ENCODE measurements around the gene GNPTAB.

DNA sequence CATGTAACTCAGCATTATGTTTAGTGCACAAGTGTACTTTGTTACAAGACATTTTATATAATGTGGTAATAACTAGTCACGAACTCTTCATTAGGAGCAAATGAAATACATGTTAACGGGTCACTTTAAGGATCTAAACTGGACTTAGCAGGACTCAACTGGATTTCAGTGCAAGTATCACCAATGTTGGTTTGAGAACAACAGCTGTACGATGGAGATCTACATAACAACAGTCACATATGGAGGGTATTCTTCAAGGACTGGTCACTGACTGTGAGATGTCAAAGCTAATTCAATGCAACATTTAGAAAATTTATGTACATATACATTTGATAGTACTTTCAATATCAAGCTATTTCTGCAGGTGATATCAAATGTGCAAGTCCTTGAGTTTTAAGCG, 69.0 kb downstream of the GNPTAB start:
- no peak for TF ChIP-seq CTCF (IDR thresholded peaks at IDR 0.05)
- no peak for TF ChIP-seq POLR2A (IDR thresholded peaks at IDR 0.05)
